Osteocyte (in vitro differentiated cells): Measurements from ENCODE around the gene CSE1L. TPM values are rescaled to one million over a fixed set of nuclear protein-coding genes. Genes with fewer than 3 reads are reported as not detected.
"Not testable (repeated sequence)": the region's sequence is repeated elsewhere in the genome, so short reads cannot be mapped to it uniquely, and the experiment has no call there.

Experiments
- DNase-seq: peaks from one replicate; pipeline ENCODE4 v3.0.0; 2021; ENCODE audit warnings: mixed read lengths; ENCODE audit not compliant: unreplicated experiment; ENCODE audit errors: extremely low spot score
- H3K27ac Mint-ChIP-seq: one replicate; pipeline ENCODE4 v1.8.0; 2021; ENCODE audit warnings: mild to moderate bottlenecking, mixed read lengths; ENCODE audit not compliant: unreplicated experiment
- H3K27me3 Mint-ChIP-seq: one replicate; pipeline ENCODE4 v1.8.0; 2021; ENCODE audit warnings: mixed read lengths; ENCODE audit not compliant: unreplicated experiment
- H3K36me3 Mint-ChIP-seq: one replicate; pipeline ENCODE4 v1.8.0; 2021; ENCODE audit warnings: mixed read lengths; ENCODE audit not compliant: unreplicated experiment
- H3K4me1 Mint-ChIP-seq: one replicate; pipeline ENCODE4 v1.8.0; 2021; ENCODE audit warnings: mixed read lengths; ENCODE audit not compliant: unreplicated experiment
- H3K4me3 Mint-ChIP-seq: one replicate; pipeline ENCODE4 v1.8.0; 2021; ENCODE audit warnings: mild to moderate bottlenecking, moderate library complexity, mixed read lengths; ENCODE audit not compliant: unreplicated experiment
- H3K9me3 Mint-ChIP-seq: one replicate; pipeline ENCODE4 v1.8.0; 2021; ENCODE audit warnings: mixed read lengths; ENCODE audit not compliant: unreplicated experiment
- CTCF ChIP-seq: fragments of 200-600 bp; sonication (generic); IDR thresholded peaks from 2 replicates; pipeline ENCODE4 v1.5.0; 2021; ENCODE audit warnings: antibody characterized with exemption, mild to moderate bottlenecking, moderate library complexity
- total RNA-seq: library from RNA; stranded (reverse); gene quantifications from 2 replicates; pipeline ENCODE4 v1.2.1, GENCODE V29; 2021

Gene CSE1L
- total RNA-seq, 1 donor from 2014 or later = 49.0 TPM

GRCh38 chr20:49009899-49010631 is 36.0 kb upstream of the CSE1L start:
- no peak for TF ChIP-seq CTCF
- H3K36me3 Mint-ChIP-seq = peaks cover 62% of the 10 kb centered on the region
- no peak for DNase-seq
- no peak overlapping the region for H3K27ac Mint-ChIP-seq
- H3K4me3 Mint-ChIP-seq = no peak overlapping the region
- H3K4me1 Mint-ChIP-seq = no peaks in the 10 kb centered on the region
- H3K9me3 Mint-ChIP-seq = no peaks in the 10 kb centered on the region
- no peaks in the 10 kb centered on the region for H3K27me3 Mint-ChIP-seq

- peaks cover 5% of the 10 kb centered on the region for H3K4me1 Mint-ChIP-seq
- H3K27ac Mint-ChIP-seq = no peak overlapping the region
- no peak overlapping the region for H3K4me3 Mint-ChIP-seq
- no peak for TF ChIP-seq CTCF
- no peaks in the 10 kb centered on the region for H3K9me3 Mint-ChIP-seq
- no peaks in the 10 kb centered on the region for H3K27me3 Mint-ChIP-seq
- H3K36me3 Mint-ChIP-seq = peaks cover 30% of the 10 kb centered on the region
- DNase-seq = no peak
These were observed 21.9 kb upstream of the CSE1L start for GRCh38 chr20:49024220-49024619.

- not testable (repeated sequence) for H3K4me3 Mint-ChIP-seq, H3K9me3 Mint-ChIP-seq, H3K27ac Mint-ChIP-seq, H3K4me1 Mint-ChIP-seq, H3K27me3 Mint-ChIP-seq, DNase-seq
- H3K36me3 Mint-ChIP-seq = peaks cover 29% of the 10 kb centered on the region
These were observed 17.9 kb upstream of the CSE1L start for GRCh38 chr20:49028177-49028576.

DNA sequence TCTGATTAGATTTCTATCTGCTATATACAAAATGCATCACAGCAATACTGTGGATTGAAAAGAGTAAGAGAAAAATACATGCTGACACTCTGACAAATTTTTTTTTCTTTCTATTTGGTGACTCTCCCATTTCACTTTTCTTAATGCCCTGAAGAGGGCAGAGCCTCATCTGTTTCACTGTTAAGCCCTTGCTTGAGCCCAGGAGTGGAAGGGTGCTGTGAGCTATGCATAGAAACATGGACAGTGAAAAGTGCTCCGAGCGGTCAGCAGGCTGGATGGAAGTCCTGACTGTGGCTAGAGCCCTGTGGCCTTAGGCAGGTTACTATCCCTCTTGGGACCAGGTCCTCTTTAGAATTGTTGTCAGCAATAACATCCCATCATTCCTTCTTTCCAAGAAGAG is 17.4 kb upstream of the CSE1L start:
- Mint-ChIP-seq H3K36me3 (peaks cover 33% of the 10 kb centered on the region), H3K27me3 (no peaks in the 10 kb centered on the region), H3K9me3 (no peaks in the 10 kb centered on the region), H3K27ac (peak overlapping the region; percentile 59), H3K4me3 (no peak overlapping the region), H3K4me1 (peaks cover 5% of the 10 kb centered on the region)
- TF ChIP-seq CTCF = peak; percentile 52
- no peak for DNase-seq

- DNase-seq = no peak
- Mint-ChIP-seq H3K4me1 (peaks cover 5% of the 10 kb centered on the region), H3K36me3 (peaks cover 35% of the 10 kb centered on the region), H3K4me3 (no peak overlapping the region), H3K27me3 (no peaks in the 10 kb centered on the region), H3K27ac (peak overlapping the region; percentile 59), H3K9me3 (no peaks in the 10 kb centered on the region)
- no peak for TF ChIP-seq CTCF
These were observed 16.9 kb upstream of the CSE1L start for GRCh38 chr20:49029203-49029602.
